GM12878 (cell line): ENCODE results near the gene RRM2. TPM values are rescaled to one million over a fixed set of nuclear protein-coding genes. Genes with fewer than 3 reads are reported as not detected.

Source experiments
- ATAC-seq: fragments of 200-7000 bp; cut with Tn5 transposase; 3 replicates; pipeline ENCODE4 v1.9.1; 2020; ENCODE audit warnings: mild to moderate bottlenecking, moderate library complexity
- BruUV-seq: library from RNA; stranded (reverse); fragments of 400-500 nt; replicated peaks from 2 replicates; lab custom pipeline; 2021; lab: Mats Ljungman, UMichigan
- CTCF ChIA-PET: fragments of 300-600 bp; sonication (Branson Sonifier 250); formaldehyde crosslinking; extraction: SDS; loops from one replicate; lab custom pipeline; 2021; ENCODE audit warnings: inconsistent platforms; lab: Yijun Ruan, JAX
- POLR2A ChIA-PET: fragments of 350-600 bp; formaldehyde crosslinking; extraction: SDS; loops from one replicate; lab custom pipeline; 2021; ENCODE audit warnings: inconsistent platforms; lab: Charles Lee
- RAD21 ChIA-PET: fragments of 300-600 bp; sonication (Branson Sonifier 250); formaldehyde crosslinking; loops from one replicate; lab custom pipeline; 2023; ENCODE audit warnings: antibody characterized with exemption; ENCODE audit not compliant: unreplicated experiment; lab: Charles Lee
- SMC1A ChIA-PET: fragments of 300-600 bp; sonication (Branson Sonifier 250); formaldehyde crosslinking; loops from one replicate; lab custom pipeline; 2023; ENCODE audit not compliant: unreplicated experiment, uncharacterized antibody; lab: Charles Lee
- DNase-seq: peaks from one replicate; pipeline ENCODE4 v3.0.0-alpha.2; 2011; ENCODE audit warnings: low read depth, low spot score
- FAIRE-seq: peaks from 3 replicates; lab custom pipeline; 2011; peaks lifted over from hg19 to GRCh38; lab: Jason Lieb, UNC
- H2AFZ ChIP-seq: 2 replicates; pipeline ENCODE4 v1.6.0; 2011; ENCODE audit warnings: low read depth, low read length, control low read depth; ENCODE audit not compliant: control insufficient read depth
- H3K27ac ChIP-seq: 2 replicates; pipeline ENCODE4 v1.5.1; 2011; ENCODE audit warnings: control low read depth; ENCODE audit not compliant: control insufficient read depth, insufficient read depth
- H3K27me3 ChIP-seq, 2 experiments: replicated peaks in 1 of 2; 2 replicates each; pipeline versions ENCODE4 v1.6.0 to v1.6.1; 2011; ENCODE audit warnings: low read length in 1 of 2; ENCODE audit not compliant: control insufficient read depth in 2 of 2, insufficient read depth in 2 of 2
- H3K36me3 ChIP-seq, 2 experiments: 2 replicates each; pipeline ENCODE4 v1.5.1; 2011; ENCODE audit warnings: low read length in 1 of 2; ENCODE audit not compliant: control insufficient read depth in 2 of 2, insufficient read depth in 2 of 2
- H3K4me1 ChIP-seq: 2 replicates; pipeline ENCODE4 v1.6.1; 2011; ENCODE audit warnings: mild to moderate bottlenecking, low read length, moderate library complexity, mixed read lengths; ENCODE audit not compliant: control insufficient read depth, insufficient read depth
- H3K4me2 ChIP-seq: 2 replicates; pipeline ENCODE4 v1.6.0; 2011; ENCODE audit warnings: control low read depth; ENCODE audit not compliant: control insufficient read depth, insufficient read depth
- H3K4me3 ChIP-seq: fragments of 200-600 bp; sonication (generic); 2 replicates; pipeline ENCODE4 v1.5.1; 2016
- H3K79me2 ChIP-seq: 2 replicates; pipeline ENCODE4 v1.6.0; 2011; ENCODE audit warnings: low read length; ENCODE audit not compliant: control insufficient read depth, insufficient read depth
- H3K9ac ChIP-seq: 2 replicates; pipeline ENCODE4 v1.8.0; 2011; ENCODE audit warnings: low read length, control low read depth, mixed read lengths; ENCODE audit not compliant: control insufficient read depth, insufficient read depth
- H3K9me3 ChIP-seq: replicated peaks from 3 replicates; pipeline ENCODE4 v1.5.1; 2011; ENCODE audit warnings: mild to moderate bottlenecking, low read length; ENCODE audit not compliant: control insufficient read depth, insufficient read depth
- H4K20me1 ChIP-seq: 2 replicates; pipeline ENCODE4 v1.6.0; 2011; ENCODE audit not compliant: control insufficient read depth, insufficient read depth
- CUX1 ChIP-seq: IDR thresholded peaks from 2 replicates; pipeline ENCODE4 v1.6.1; 2012; ENCODE audit warnings: improper control_type of control experiment, low read depth, low read length; ENCODE audit not compliant: insufficient replicate concordance
- JUND ChIP-seq: IDR thresholded peaks from 2 replicates; pipeline ENCODE4 v1.6.1; 2012; ENCODE audit warnings: low read depth, mild to moderate bottlenecking, low read length, improper control_type of control experiment, moderate library complexity
- MTA2 ChIP-seq: fragments of 450-650 bp; IDR thresholded peaks from 2 replicates; pipeline ENCODE4 v1.6.1; 2016; ENCODE audit warnings: low read depth, mild to moderate bottlenecking, moderate library complexity
- MXI1 ChIP-seq: fragments of 150-350 bp; IDR thresholded peaks from 2 replicates; pipeline ENCODE4 v1.6.1; 2011; ENCODE audit warnings: low read depth, mild to moderate bottlenecking, inconsistent platforms, low read length, improper control_type of control experiment
- NR2F1 ChIP-seq: fragments of 450-650 bp; conservative IDR thresholded peaks from 2 replicates; pipeline ENCODE4 v1.6.1; 2017; ENCODE audit warnings: mild to moderate bottlenecking
- SMARCA5 ChIP-seq: fragments of 450-650 bp; IDR thresholded peaks from 2 replicates; pipeline ENCODE4 v1.6.1; 2017; ENCODE audit warnings: mild to moderate bottlenecking
- SREBF1 ChIP-seq: IDR thresholded peaks from 2 replicates; pipeline ENCODE4 v1.6.1; 2012; ENCODE audit warnings: mild to moderate bottlenecking, low read length
- WGBS: methylation state at CpG from one replicate; pipeline ENCODE4 v1.1.6; 2016; ENCODE audit warnings: low lambda C conversion rate; ENCODE audit not compliant: insufficient replicate concordance, insufficient coverage; ENCODE audit errors: missing lambda C conversion rate; 5-methylcytosine and 5-hydroxymethylcytosine counted together
- in situ Hi-C: fragments of 300-500 bp; cut with MboI; formaldehyde crosslinking; loops from 9 replicates; pipeline ENCODE4 v1.14.3; 2018; ENCODE audit warnings: mixed read lengths
- intact Hi-C: fragments of 100-400 bp; cut with micrococcal nuclease; formaldehyde crosslinking; loops from one replicate; pipeline ENCODE4 v1.14.2; 2022; ENCODE audit not compliant: unreplicated experiment
- polyA plus RNA-seq, 11 experiments: library from polyadenylated mRNA; depleted of rRNA in 4 of 11; unstranded in 6 of 11; stranded (reverse) in 5 of 11; fragments of >200 nt; fragmentation: Nextera tagmentation in 4 of 11; fragmentation: Illumina TruSeq in 1 of 11; extraction: Ambion mirVana in 4 of 11; extraction: Trizol in 1 of 11; gene quantifications; 1 replicate in 1 of 11; 2 replicates in 10 of 11; pipeline versions ENCODE4 v1.2.1 to v1.2.3, GENCODE V29; 2011 to 2016; ENCODE audit warnings: inconsistent platforms in 2 of 11, missing spikeins in 2 of 11, low read depth in 1 of 11
- total RNA-seq, 4 experiments: library from RNA; depleted of rRNA in 3 of 4; stranded (reverse); fragments of >200 nt in 3 of 4; fragmentation: Illumina TruSeq in 1 of 4; extraction: Trizol in 1 of 4; gene quantifications; 2 replicates each; pipeline versions ENCODE4 v1.2.1 to v1.2.3, GENCODE V29; 2013 to 2021

Gene RRM2
- total and polyA plus RNA-seq, 10 of the 15 experiments (the other 5 are each of a cell fraction or from before 2014, with no cell fraction given), result 54.4 to 771 (median 159) TPM

GRCh38 chr2:10084223-10084865 lies 38.2 kb upstream of the RRM2 start:
- BruUV-seq, result no TSS peak
- Histone ChIP-seq H3K27me3 (no peaks in the 10 kb centered on the region), H3K4me2 (peak overlapping the region; percentile 36; the same call in 1 of the 2 replicates), H3K9me3 (no peaks in the 10 kb centered on the region), H3K36me3 (no peaks in the 10 kb centered on the region), H3K79me2 (no peaks in the 10 kb centered on the region), H3K27ac (no peak overlapping the region), H2AFZ (no peak overlapping the region), H3K4me1 (peaks cover 26% of the 10 kb centered on the region), H3K9ac (no peak overlapping the region), H4K20me1 (no peaks in the 10 kb centered on the region), H3K4me3 (no peak overlapping the region)
- SMC1A ChIA-PET, result interaction anchor here (0.9 to 8.9 kb wide), 8 partner anchors 9 to 351 kb away, joined by 3 to 194 read pairs (median 7); no protein-coding TSS in a partner anchor
- intact Hi-C loops (no loop called here), in situ Hi-C loops (no loop called here)
- TF ChIP-seq JUND, result no peak
- TF ChIP-seq MTA2, result 0 out of 2 replicates have a peak, but pooled peaks have one; percentile 31
- TF ChIP-seq NR2F1, result 0 out of 2 replicates have a peak, but pooled peaks have one; percentile 11
- TF ChIP-seq SREBF1, result no peak
- 0 out of 2 replicates have a peak, but pooled peaks have one; percentile 12 for TF ChIP-seq MXI1
- no peak for TF ChIP-seq SMARCA5
- TF ChIP-seq CUX1, result peak; percentile 1
- CTCF ChIA-PET, result interaction anchor here (0.7 to 31.8 kb wide), 6 partner anchors 8 to 351 kb away, joined by 5 to 983 read pairs (median 8); partner anchors contain the start of gene CYS1
- DNase-seq (no peak), FAIRE-seq (no peak), ATAC-seq (no peak; the same call in 2 of the 3 replicates)
- RAD21 ChIA-PET, result interaction anchor here (1.4 to 3.2 kb wide), 7 partner anchors 11 to 325 kb away, joined by 4 to 16 read pairs (median 8); no protein-coding TSS in a partner anchor
- 48% methylated on average over 12 of the region's 12 CpGs for WGBS
- POLR2A ChIA-PET, result interaction anchor here (1.0 to 3.3 kb wide), 4 partner anchors 10 to 364 kb away, joined by 3 to 15 read pairs (median 5); partner anchors contain the start of gene ODC1
